Measurements from ENCODE around the gene GRAMD1A.

DNA sequence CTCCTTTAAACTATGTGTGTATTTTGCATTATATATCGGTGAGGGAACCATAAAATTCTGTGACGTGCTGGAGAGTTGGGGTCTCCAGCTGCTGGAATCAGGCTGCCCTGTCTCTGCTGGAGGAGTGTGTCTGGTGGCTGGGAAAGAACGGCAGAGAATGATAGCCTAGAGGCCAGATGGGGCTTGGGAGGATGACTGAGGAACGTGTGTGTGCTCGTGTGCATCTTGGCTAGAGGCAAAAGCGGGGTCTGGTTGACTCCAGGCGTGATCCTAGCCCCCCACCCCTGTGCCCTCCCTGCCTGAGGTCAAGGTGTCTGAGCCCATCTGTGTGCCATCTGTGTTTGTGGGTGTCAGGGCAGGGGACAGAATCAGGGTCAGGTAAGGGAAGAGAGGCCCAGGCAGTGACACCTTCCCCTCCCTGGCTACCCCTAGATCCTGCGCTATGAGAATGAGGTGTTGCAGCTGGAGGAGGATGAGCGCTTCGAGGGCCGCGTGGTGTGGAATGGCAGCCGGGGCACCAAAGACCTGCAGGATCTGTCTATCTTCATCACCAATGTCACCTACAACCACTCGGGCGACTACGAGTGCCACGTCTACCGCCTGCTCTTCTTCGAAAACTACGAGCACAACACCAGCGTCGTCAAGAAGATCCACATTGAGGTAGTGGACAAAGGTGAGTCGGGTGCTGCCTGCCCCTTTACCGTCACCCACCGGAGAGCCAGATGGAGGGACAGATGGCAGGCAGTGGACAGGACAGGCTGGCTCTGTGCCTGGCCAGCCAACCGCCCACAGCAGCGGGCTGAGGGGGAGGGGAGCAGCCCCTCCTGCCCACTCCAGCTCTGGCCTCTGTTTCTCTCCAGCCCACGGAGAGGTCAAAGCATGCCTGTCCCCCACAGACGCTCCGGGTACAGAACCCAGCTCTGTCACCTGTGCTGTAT is 33.2 kb downstream of the GRAMD1A start:
- TF ChIP-seq CTCF (conservative IDR thresholded peaks at IDR 0.05; ENCODE audit: low read length) (no peak), EZH2phosphoT487 (IDR thresholded peaks at IDR 0.05; ENCODE audit: borderline replicate concordance, low read depth, low read length) (no peak)
